ENCODE results near the gene PCDH7. TPM values are rescaled to one million over a fixed set of nuclear protein-coding genes. Genes with fewer than 3 reads are reported as not detected.

PCDH7 gene
- total and polyA plus RNA-seq, 12 donors, result 9.4 to 164 (median 59.4) TPM

- intact Hi-C loops (cut with DNase I), result loop anchor here in 6 of 10 donors (10.0 kb wide), 2 partner anchors 957 to 977 kb away; no protein-coding TSS in a partner anchor
- Histone ChIP-seq H3K36me3 (no peaks in the 10 kb centered on the region), H3K4me1 (peaks cover 0 to 45% (median 26%) of the 10 kb centered on the region in 9 donors), H3K27me3 (peaks cover 0 to 67% (median 49%) of the 10 kb centered on the region in 7 donors), H3K4me3 (peak overlapping the region; percentile 32 to 79 (median 58)), H3K9me3 (no peaks in the 10 kb centered on the region), H3K27ac (peak overlapping the region in 8 of 10 donors; percentile 3 to 87 (median 74))
- DNase-seq (peak; percentile 29 to 47), ATAC-seq (peak; percentile 7 to 40 (median 19))
- 0 to 2% methylated on average over 34 of the region's 34 CpGs for WGBS, 2 donors
- TF ChIP-seq, protein P1, sequence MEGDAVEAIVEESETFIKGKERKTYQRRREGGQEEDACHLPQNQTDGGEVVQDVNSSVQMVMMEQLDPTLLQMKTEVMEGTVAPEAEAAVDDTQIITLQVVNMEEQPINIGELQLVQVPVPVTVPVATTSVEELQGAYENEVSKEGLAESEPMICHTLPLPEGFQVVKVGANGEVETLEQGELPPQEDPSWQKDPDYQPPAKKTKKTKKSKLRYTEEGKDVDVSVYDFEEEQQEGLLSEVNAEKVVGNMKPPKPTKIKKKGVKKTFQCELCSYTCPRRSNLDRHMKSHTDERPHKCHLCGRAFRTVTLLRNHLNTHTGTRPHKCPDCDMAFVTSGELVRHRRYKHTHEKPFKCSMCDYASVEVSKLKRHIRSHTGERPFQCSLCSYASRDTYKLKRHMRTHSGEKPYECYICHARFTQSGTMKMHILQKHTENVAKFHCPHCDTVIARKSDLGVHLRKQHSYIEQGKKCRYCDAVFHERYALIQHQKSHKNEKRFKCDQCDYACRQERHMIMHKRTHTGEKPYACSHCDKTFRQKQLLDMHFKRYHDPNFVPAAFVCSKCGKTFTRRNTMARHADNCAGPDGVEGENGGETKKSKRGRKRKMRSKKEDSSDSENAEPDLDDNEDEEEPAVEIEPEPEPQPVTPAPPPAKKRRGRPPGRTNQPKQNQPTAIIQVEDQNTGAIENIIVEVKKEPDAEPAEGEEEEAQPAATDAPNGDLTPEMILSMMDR (IDR thresholded peaks at IDR 0.05), result no peak
These were observed 2.1 kb upstream of the PCDH7 start for GRCh38 chr4:30718021-30718542.

GRCh38 chr4:30718641-30719453 lies 1.3 kb upstream of the PCDH7 start:
- intact Hi-C loops (cut with DNase I), result loop anchor here in 6 of 10 donors (10.0 kb wide), 2 partner anchors 956 to 976 kb away; no protein-coding TSS in a partner anchor
- DNase-seq (peak in 1 of 2 donors; percentile 10), ATAC-seq (peak in 3 of 8 donors; percentile 5 to 14 (median 14))
- Histone ChIP-seq H3K4me3 (peak overlapping the region; percentile 32 to 79 (median 58)), H3K27ac (peak overlapping the region in 9 of 10 donors; percentile 32 to 87 (median 72)), H3K36me3 (no peaks in the 10 kb centered on the region), H3K4me1 (peaks cover 0 to 45% (median 26%) of the 10 kb centered on the region in 9 donors), H3K9me3 (no peaks in the 10 kb centered on the region), H3K27me3 (peaks cover 0 to 75% (median 55%) of the 10 kb centered on the region in 7 donors)
- TF ChIP-seq, protein P1 (IDR thresholded peaks at IDR 0.05), result peak in 3 of 9 donors; percentile 25 to 41 (median 29)
- 1% methylated on average over 33 of the region's 33 CpGs for WGBS, 2 donors

GRCh38 chr4:30719454-30720020 lies 632 bp upstream of the PCDH7 start:
- WGBS, 2 donors, result 0% methylated on average over 42 of the region's 42 CpGs
- Histone ChIP-seq H3K27me3 (peaks cover 0 to 79% (median 62%) of the 10 kb centered on the region in 7 donors), H3K36me3 (no peaks in the 10 kb centered on the region), H3K9me3 (no peaks in the 10 kb centered on the region), H3K4me3 (peak overlapping the region; percentile 30 to 79 (median 58)), H3K27ac (peak overlapping the region in 9 of 10 donors; percentile 32 to 87 (median 72)), H3K4me1 (peaks cover 0 to 45% (median 26%) of the 10 kb centered on the region in 9 donors)
- peak; percentile 60 to 77 (median 63) for ATAC-seq
- intact Hi-C loops (cut with DNase I), result loop anchor here in 6 of 10 donors (5.0 to 10.0 kb wide), 4 partner anchors 303 to 975 kb away; no protein-coding TSS in a partner anchor
- TF ChIP-seq, protein P1 (IDR thresholded peaks at IDR 0.05), result no peak
- peak; percentile 50 to 52 for DNase-seq
